Anterior cingulate cortex (tissue), 58 donors: Measurements from ENCODE around the gene ZNF692.

Experiments used
- DNase-seq, 58 donors: peaks; one replicate each; lab custom pipeline; 2025; lab: John Stamatoyannopoulos, UW

The ZNF692 gene

DNA sequence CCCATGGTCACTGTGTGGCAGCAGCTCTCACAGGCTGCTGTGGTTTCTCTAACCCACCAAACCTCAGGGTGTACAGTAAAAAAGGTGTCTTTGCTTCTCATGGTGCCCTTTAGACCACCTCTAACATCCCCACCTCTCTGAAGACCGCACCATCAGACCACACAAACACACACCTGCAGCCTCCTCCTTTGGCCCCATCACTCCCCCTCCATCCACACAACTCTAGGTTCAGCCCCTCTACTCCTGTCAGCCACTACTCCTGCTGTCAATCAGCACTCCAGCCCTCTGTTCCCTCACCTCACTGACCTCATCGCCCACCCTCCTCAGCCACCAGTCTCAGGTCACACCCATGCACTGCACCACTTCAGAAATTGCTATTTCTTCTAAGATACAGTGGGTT, 7.5 kb downstream of the ZNF692 start:
- no peak for DNase-seq

DNA sequence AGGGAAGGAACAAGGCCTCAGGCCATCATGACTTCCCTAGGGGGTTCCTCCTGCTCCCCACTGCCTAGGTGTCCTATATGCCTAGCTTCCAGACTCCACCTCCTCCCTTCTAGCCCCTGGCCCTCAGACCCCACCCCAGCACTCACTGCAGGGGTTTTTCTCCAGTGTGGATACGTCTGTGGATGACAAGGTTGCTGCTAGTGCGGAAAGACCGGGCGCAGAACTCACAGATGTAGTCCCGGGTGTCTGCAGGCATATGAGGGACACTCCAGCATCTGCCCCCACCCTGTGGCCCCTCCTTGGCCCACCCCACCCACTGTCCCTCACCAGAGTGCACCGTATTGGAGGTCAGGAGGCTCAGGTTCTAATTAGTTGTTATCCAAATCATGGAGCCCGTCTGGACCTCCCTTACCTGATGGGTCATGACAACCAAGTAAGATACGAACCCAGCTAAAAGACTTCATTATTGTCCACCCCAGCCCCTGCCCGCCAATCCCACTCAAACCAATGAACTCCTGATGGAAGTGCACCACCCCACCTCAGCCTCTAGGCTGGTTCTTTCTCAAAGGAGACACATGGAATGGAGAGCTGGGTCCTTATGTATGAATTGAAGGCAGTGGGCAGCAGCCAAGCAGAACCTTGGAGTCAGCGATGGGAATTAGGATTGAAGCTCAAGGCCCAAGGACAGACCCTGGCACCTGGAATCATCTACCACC, 8.2 kb downstream of the ZNF692 start:
- no peak for DNase-seq

DNA sequence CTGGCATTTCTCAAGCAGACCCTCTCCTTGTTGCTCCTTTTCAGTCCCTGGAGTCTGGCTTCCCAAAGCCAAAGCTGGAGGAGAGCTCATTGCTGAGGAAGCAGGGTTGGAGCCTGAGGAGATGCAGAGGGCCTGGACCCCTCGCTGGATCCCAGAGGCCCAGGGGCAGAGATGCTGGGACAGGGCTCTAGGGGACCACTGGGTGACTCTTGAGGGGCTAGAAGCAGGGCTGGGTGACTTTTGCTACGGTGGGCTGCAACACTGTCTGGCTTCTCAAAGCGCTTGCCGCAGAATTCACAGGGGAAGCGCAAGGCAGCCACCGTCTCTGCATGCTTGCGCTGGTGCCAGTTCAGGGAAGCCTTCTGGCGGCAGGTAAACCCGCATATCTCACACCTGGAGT, 8.8 kb downstream of the ZNF692 start:
- no peak for DNase-seq

DNA sequence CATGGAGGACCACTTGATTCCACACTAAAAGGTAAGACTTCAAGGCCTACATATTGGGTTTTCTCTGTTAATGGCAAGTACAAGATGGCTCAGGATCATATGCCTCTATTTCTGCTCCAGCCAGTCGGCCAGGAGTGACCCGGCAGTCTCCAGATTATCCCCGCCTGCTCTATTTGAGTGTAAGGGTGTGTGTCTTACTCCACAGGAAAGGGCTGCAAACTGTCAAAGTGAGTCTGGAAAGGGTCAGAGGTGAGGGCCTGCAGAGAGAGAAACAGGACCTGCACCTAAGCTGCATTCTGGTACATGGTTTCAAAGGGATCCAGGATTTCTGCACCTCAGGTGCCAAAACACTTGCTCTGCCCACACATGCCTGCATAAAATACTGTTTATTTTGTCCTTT, 9.2 kb downstream of the ZNF692 start:
- DNase-seq, result no peak

DNA sequence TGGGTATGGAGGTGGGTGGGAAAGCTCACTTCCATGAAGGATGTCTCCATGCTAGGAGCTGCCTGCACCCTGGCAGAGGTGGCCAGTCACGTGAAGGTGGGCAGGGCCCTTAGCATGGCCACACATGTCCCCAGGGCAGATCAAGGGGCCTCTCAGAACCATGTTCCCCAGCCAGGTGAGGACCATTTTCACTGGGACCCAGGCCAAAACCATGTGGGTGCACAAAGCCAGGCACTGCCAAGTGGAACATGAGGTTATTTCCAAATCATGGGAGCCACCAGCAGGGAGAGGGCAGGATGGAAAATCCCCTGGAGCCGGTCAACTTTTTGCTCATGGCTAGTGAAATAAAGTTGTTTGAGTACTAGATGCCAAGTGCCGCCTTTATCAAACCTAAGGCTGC, 9.7 kb downstream of the ZNF692 start:
- DNase-seq, result no peak

DNA sequence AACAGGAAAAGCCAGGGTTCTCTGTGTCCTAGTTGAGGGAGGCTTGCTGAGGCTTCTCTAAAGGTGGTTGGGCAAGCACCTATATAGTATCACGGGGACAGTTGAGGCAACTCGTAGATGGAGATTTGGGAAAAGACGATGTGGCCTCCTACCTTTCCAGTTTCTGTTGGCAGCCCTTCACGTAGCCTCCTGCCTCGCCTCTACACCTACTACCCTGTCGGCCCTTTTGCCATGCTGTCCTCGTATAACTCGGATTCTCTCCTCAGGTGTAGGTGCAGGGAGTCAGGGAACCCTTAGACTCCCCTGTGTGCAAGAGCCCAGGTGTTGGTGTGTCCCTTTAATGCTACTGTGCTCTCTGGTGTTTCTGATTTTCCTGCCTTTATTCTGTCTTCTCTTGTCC, 10.3 kb downstream of the ZNF692 start:
- no peak for DNase-seq

DNA sequence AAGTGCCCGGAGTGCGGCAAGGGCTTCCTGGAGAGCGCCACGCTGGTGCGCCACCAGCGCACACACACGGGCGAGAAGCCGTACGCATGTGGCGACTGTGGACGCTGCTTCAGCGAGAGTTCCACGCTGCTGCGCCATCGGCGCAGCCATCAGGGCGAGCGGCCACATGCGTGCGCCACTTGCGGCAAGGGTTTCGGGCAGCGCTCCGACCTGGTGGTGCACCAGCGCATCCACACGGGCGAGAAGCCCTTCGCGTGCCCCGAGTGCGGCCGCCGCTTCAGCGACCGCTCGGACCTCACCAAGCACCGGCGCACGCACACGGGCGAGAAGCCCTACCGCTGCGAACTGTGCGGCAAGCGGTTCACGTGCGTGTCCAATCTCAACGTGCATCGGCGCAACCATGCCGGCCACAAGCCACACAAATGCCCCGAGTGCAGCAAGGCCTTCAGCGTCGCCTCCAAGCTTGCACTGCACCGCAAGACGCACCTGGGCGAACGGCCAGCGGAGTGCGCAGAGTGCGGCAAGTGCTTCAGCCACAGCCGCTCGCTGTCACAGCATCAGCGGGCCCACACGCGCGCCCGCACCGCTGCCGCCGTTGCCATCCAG, 10.8 kb downstream of the ZNF692 start:
- DNase-seq, result no peak

DNA sequence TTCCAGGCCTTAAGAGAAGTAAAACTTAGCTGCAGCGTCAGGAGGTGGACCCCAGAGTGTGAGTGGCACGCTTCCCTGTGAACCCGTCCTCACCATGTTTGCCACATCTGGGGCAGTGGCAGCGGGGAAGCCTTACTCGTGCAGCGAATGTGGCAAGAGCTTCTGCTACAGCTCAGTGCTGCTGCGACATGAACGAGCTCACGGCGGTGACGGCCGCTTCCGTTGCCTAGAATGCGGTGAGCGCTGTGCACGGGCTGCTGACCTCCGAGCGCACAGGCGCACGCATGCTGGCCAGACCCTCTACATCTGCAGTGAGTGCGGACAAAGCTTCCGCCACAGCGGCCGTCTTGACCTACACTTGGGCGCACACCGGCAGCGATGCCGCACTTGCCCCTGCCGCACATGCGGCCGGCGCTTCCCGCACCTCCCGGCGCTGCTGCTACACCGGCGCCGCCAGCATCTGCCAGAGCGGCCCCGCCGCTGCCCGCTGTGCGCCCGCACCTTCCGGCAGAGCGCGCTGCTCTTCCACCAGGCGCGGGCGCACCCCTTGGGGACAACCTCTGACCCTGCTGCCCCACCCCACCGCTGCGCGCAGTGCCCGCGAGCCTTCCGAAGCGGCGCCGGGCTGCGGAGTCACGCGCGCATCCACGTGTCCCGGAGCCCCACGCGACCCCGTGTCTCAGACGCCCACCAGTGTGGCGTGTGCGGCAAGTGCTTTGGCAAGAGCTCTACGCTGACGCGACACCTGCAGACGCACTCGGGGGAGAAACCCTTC, 11.5 kb downstream of the ZNF692 start:
- no peak for DNase-seq

DNA sequence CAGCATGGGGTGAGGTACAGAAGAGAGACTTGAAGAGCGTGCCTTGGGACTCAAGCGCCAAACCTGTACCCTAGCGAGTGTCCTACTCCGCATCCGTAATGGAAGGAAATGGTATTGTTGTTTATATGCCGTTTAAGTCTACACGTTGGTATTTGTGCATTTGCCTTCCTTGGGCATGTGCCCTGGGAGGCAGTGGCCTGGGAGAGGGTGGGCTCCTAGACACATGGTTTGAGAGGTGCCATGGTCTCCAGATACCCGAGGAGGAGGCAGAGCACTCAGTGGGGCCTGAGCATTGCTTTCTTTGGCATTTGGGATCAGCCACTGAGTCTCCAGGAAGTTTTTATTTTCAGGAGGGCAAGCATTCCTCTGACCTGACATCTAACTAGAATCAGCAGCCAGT, 14.4 kb downstream of the ZNF692 start:
- no peak for DNase-seq

DNA sequence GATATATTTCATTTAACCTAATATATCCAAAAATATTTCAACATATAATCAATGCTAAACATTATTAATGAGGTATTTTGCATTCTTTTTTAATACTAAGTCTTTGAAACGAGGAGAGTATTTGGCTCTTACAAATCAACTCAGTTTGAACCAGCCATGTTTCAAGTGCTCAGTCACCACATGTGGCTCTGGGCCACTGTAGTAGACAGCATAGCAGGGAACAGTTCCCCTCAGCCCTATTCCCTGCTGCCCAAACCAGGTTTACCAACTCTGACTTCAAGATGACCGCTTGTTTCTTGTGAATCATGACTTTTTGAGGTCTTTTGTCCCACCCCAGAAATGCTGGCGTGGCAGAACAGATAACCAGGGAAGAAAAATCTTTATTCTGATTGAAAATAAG, 15.2 kb downstream of the ZNF692 start:
- DNase-seq, result no peak

DNA sequence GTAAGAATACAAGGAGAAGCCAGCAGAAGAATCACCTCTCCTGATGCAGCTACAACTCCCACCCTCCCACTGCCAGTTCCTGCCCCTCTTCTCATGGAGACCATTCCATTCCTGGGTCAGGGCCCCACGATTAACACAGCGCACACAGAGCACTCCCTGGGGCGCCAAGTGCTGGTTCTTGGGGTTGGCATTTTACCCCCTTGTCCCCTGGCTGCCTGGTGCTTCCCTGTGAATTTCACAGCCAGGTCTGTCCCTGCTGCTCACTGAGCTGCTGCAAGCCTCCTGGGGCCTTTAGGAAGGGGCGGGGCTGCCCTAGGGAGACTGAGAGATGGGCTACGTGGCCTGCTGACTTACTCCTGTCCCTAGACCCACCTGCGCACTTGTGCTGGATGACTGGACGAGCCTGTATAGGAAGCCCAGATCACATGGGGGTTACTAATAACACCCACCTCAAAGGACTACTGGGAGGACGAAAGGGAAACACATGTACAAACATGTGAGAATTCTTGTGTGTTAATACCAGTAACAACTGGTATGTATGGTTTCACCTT, 16.0 kb downstream of the ZNF692 start:
- no peak for DNase-seq

DNA sequence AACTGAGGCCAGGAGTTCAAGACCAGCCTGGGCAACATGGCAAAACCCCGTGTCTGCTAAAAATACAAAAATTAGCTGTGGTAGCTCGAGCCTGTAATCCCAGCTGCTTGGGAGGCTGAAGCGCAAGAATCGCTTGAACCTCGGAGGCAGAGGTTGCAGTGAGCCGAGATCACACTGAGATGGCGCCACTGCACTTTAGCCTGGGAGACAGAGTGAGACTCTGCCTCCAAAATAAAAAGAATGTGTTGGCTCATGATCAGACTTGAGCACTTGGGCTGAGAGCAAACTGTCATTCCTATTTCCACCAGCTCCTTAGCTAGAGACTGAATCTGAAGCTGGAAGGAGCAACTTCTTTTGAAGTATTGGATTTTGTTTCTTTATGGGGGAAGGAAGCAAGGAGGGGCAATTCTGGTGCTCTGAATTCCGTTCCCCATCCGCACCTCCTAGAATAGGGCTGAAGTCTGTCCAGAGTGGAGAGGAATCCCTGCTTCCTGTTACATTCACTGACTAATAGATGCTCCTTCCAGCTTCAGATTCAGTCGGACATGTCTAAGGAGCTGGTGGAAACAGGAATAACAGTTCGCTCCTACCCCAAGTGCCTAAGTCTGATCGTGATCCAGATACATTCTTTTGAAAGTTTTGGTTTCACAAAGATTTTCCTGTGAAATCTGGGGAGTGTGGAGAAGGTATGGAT, 17.0 kb downstream of the ZNF692 start:
- DNase-seq, result no peak

DNA sequence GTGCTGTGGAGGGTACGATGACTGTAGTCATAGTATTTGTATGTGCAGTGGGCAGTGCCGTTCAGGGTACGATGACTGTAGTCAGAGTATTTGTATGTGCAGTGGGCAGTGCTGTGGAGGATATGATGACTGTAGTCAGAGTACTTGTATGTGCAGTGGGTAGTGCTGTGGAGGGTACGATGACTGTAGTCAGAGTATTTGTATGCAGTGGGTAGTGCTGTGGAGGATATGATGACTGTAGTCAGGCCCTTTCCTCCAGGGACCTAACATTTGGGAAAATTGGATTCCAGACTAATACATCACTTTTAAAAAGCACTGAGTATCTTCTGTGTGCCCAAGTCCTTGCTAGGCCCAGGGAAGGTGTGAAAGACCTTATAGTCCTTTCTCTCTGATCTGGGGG, 17.9 kb downstream of the ZNF692 start:
- no peak for DNase-seq

DNA sequence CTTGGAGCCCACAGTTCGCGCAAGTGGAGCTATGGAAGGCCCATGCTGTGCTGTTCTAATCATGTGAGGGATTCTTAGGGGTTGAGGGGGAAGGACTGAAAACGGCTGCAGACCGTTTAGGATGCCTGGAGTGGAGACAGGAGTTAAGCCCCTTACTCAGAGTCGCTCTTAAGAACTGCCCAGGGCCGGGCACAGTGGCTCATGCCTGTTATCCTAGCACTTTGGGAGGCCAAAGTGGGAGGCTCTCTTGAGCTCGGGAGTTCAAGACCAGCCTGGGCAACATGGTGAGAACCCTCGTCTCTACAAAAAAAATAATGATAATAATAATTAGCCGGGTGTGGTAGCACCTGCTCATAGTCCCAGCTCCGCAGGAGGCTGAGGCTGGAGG, 19.7 kb downstream of the ZNF692 start:
- no peak for DNase-seq

DNA sequence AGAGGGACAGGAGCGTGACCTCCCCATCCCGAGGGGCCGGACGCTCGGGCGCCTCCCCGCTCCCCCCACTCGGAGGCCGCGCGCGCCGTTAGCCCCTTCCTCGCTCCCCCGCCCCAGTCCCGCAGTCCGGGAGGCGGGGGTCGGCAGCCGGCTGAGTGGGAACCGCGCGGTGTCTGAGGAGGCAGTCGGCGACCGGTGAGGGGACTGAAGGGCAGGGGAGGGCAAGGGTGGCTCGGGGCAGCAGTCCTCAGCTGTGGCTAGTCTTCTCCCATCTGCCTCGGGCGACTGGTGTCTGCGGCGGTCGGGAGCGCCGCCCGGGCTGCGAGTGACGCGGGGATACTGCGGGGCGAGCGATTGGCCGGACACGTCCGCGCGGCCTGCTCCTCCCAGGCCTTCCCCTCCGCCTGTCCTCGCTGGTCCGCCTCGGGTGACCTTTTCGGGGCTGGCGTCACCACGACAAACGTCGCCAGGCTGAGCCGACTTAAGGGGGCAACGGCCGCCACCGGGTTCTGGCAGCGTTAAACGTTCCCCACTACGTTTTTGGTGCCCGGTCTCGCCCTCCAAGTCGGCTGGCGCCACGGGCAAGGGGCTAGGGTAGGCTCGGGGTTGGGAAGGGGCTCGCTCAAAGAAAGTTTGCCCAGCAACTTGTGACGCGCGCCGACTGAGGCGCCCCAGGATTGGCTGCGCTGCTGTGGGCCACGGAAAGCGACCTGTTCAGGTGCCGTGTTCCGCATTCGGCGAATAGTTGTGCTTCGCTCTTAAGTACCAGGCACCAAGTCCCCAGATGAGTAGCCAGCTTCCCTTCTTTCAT, 20.3 kb downstream of the ZNF692 start:
- peak; percentile 51 to 96 (median 90) for DNase-seq

DNA sequence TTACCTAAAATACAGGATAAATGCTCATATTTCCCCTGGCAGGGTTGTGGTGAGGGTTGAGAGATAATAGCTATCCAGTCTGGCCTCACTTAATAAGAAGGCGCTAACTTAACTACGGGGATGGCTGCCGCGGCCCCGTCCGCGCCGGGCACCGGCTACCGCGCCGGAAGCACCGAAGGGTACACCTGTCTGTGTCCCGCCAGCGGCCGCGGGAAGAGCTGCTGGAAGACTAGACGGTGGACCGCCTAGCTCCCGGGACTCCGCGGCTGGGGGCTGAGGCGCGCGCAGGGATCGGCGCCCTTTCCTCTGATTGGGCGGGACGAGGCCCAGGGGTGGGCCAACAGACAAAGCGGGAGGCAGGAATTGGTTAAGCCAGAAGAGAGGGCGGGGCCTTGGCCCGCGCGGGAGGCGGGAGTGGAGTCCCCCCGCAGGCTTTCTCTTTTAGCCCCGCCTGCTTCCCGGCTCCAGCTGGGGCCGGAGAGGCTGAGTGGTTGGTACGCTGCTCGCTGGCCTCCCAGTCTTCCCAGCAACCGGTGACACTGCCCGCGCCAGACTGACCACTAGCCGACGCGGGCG, 21.0 kb downstream of the ZNF692 start, which contains the start of gene ZNF672:
ZNF672 (plus strand) TSS at position 444 of the 576 bp plus-strand sequence. CDS start 9,051 bp downstream, outside the sequence.
- peak; percentile 71 to 100 (median 97) for DNase-seq

DNA sequence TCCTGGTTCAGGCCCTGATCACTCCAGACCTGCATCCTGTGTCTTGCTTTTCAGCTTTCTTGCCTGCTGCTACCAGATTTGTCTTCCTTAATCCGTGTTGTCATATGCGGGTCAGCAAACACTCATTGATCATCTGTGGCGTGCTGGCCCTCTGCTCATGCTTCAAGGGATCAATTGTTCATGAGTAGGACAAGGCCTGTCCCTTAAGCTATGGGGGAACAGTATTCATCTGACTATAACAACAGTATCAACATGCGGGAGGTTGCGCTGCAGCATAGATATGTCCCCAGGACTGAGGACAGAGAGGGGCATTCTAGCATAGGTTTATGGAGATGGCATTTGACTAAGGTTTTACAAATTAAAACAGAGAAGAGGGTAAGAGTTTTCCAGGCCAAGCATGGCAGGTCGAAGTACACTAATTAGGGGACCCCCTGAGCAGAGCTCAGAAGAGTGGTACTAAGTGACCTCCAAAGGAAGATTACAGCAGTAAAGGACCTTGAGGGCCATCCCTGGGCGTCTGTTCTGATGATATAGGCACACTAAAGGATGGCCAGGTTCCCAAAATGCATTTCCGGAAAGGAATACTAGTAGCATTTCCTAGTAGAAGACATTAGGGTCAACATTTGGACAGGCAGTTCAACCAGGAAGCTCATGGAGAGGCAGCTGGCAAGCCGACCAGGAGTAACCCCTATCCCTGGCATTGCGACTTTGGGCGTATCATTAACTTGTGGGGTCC, 21.7 kb downstream of the ZNF692 start:
- no peak for DNase-seq

DNA sequence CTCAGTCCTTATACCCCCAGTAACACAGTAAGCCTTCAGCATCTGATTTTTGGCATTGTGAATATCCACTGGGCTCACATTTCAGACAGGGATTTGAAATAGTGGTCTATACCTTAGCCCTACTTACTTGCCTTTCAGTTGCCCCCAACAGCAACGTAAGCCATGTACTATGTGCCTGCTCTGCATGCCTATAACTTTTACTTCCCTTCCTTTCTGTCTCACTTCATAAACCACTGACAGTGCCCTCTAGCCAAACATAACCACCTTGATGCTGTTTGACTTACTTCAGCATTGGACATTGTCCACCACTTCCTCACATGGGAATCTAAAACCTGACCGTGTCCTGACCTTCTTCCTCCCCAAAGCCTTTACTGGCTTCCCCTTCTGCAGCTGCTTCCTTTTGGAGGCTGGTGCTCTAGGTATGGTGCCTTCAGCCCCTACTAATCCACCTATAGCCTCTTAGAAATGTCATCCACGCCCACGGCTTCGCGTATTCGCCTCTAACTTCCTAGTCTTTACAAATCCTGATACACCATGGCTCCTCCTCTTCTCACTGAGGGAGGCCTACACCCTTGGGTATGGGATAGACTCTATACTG, 24.4 kb downstream of the ZNF692 start:
- no peak for DNase-seq
